ENCODE data around the gene ACTR6.
A peak's percentile ranks its signal among the peaks of the same experiment; 100 is the strongest.
"Not testable (repeated sequence)": the region's sequence is repeated elsewhere in the genome, so short reads cannot be mapped to it uniquely, and the experiment has no call there.

The ACTR6 gene

DNA sequence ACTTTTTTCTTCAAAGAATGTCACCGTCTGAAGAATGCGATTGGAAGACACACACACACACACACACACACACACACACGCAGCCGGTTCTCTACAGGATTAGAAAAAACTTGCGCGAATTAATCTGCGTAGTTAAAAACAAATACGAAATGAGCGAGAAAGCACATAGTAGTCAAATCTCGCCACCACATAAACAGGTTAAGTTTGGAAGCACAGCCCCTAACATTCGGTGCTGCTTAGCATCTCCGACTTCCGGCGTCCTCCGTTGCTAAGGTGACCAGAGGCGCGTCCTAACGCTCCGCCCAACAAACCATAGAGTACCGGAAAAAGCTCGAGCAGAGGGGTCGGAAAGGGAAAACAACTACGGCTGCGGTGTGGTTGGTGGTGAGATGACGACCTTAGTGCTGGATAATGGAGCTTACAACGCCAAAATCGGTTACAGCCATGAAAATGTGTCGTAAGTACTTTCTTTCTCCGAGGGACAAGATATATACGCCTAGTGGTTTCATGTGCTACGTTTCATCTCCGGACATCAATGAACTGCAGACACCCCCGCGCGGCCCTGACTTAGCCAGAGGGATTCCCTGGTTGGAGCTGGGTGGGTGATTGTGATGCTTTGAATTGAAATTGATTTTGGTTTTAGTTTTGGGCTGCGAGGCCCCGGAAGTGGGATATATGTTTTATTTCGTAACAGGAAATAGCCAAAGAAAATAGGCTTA lies at the start of gene ACTR6:
ACTR6 (plus strand) TSS at position 353 of the 719 bp plus-strand sequence; CDS start at position 390, 37 bp downstream.
- DNase-seq, result peak; percentile 94

GRCh38 chr12:100151769-100152168 lies 48.8 kb upstream of the ACTR6 start:
- no peak for DNase-seq

- no peak for DNase-seq
These were observed 47.5 kb upstream of the ACTR6 start for GRCh38 chr12:100153131-100153530.

DNA sequence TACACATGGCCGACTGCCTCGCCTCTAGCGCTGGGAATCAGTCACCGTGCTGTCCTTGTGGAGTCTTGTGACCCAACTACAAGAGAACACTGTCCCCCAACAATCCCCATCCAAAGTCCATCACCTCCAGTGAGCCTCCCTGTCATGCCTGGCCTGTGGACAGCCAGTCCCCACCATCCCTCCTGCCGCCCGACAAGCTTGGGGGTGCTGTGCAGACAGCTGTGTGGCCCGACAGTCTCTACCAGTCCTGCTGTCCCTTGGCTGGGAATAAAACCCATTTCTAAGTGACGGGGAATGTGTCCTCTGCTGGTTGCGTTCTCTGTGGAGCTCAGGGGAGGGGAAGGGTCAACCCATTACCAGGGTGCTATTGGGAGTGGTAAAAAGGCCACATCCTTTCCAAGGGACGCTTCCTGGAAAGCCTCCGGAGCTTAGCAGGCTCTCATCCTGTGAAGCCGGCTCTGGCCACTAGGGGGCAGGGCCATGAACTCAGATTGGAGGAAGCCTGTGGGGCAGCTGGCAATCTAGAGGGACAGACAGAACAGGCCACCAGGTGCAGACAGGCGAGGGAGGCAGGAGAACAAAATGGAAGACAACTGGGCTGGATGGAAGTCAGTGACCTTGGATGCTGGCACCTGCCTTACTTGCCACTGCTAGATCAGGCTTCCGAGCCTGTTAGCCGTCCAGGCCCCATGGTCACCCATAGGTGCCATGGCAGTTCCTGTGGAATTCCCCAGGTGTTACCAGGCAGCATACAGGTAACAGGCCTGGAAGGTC lies 46.0 kb upstream of the ACTR6 start:
- no peak for DNase-seq

DNA sequence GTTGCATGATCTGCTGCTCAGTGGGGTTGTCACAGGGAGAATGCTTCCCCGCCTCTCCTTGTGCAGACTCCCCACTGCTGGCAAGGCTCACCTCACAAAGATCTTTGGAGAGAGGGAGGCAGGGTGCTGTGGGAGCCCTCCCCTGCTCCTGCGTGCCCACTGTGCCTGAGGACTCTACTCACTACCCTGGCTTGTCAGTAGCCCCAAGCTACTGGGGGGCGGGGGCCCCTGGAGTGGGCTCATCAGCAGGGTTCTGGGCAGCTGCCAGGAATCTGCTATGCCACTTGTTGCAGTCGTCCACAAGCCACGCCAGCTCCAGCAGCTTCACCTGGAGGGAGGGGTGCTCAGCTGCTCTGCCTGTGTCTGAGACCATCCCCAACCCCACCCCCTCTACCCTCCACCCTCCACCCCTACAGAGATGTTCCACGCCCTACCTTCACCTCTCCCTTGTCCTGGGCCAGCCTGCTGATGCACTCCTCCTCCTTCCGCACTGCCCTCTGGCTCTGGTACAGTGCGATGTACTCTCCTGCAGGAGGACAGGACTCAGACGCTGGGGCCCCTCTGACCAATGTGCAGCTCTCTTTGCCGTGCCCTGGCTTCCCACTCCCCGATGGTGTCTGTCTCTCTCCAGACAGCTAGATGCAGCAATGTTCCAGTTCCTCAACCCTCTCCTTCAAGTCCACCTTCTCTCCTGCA lies 43.7 kb upstream of the ACTR6 start:
- DNase-seq, result no peak

GRCh38 chr12:100157427-100157821 lies 43.2 kb upstream of the ACTR6 start:
- DNase-seq, result no peak

DNA sequence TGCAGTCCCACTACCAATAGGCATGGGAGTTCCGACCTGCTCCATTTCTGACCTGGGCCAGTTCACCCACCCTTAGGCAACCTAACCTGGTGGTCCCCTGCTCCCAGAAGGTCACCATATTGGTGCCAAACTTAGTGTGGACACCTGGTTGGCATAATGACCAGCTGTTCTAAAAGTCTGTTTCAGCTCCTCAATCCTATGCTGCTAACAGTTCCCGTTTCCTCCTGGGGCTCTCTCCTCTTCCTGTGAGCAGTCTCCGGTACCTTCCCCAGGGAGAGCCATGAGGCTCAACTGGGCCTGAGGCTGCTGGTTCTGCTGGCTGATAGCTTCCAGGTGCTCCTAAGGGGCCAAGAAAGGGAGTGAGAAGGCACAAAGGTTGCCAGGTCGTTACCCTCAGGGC lies 42.1 kb upstream of the ACTR6 start:
- DNase-seq, result no peak

- no peak for DNase-seq
These were observed 41.1 kb upstream of the ACTR6 start for GRCh38 chr12:100159391-100160104.

DNA sequence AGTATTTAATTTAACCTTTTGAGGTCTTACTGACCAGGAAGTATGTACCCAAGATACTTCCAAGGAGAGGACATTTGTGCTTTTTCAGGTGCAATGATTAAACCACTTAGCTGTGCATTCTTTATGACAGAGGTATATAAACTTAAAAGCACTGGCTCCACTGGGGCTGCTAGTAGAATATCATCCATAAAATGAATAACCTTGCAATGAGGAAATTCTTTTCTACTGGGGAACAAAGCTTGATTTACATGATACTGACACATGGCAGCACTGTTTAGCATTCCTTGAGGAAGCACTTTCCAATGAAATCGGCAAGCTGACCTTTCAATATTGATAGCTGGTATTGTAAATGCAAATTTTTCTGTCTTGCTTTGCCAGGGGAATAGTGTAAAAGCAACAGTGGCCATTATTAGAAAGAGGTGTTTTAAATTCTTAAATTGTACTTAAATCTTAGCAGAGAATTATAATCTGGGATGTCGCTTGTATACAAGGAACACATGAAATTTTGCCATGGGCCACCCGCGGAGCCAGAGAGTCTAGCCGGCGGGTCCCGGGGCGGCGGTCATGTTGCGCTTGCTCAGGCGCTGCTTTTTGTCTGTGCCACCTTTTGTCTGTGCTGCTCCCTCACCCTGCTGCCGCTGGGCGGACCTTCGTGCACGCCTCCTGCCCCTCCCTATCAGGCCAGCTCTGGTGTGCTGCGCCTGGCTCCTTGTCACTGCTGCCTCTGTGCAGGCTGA lies 37.0 kb upstream of the ACTR6 start:
- DNase-seq, result peak; percentile 74

GRCh38 chr12:100164153-100164704 lies 36.4 kb upstream of the ACTR6 start:
- DNase-seq, result no peak

DNA sequence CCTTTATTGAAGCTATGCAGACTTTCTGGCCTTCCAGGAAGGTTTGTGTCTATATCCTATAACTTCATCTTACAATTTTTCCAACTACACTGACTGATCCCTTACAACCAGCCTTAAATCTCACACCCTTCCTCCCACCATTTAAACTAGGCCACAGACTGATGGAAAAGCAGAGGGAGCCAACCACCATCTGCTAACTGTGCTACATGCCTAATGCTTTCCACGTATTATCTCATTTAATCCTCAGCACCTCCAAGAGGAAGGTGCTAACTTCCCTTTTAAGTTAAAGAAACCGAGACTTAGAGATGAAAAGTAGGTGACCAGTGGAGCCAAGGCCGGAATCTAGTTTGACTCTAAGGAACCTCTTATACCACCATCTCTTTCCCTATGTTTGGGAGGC lies 35.3 kb upstream of the ACTR6 start:
- DNase-seq, result no peak

- no peak for DNase-seq
These were observed 34.4 kb upstream of the ACTR6 start for GRCh38 chr12:100166232-100166631.

- DNase-seq, result no peak
These were observed 32.1 kb upstream of the ACTR6 start for GRCh38 chr12:100168562-100168961.

GRCh38 chr12:100169345-100169744 lies 31.3 kb upstream of the ACTR6 start:
- no peak for DNase-seq

DNA sequence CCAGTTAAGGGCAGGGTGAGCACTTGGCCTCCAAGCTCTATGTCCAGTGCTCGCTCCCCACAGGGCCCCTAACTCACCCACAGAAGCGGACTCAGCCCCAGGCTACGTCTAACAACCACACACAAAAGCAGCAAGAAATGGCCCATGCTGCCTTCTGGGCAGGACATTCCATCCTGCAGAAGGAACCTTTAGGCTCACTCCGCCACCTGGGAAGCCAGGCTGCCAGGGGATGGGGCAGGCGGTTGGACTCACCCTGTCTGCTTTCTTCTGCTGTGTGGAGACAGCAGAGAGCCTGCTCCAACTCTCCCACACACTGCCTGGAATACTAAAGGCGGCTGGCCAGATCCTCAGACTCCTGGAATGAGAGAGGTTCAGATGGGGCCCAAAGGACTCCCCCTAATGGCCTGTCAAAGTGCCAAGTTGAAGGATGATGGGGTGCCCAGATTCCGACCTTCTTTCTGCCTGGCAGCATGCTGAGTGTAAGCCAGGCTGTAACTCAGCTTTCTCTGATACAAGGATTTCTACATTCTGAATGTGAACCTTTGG lies 30.2 kb upstream of the ACTR6 start:
- no peak for DNase-seq

- DNase-seq, result no peak
These were observed 29.4 kb upstream of the ACTR6 start for GRCh38 chr12:100171248-100171647.

- DNase-seq, result no peak
These were observed 27.5 kb upstream of the ACTR6 start for GRCh38 chr12:100173111-100173510.

- no peak for DNase-seq
These were observed 26.1 kb upstream of the ACTR6 start for GRCh38 chr12:100174495-100174894.

DNA sequence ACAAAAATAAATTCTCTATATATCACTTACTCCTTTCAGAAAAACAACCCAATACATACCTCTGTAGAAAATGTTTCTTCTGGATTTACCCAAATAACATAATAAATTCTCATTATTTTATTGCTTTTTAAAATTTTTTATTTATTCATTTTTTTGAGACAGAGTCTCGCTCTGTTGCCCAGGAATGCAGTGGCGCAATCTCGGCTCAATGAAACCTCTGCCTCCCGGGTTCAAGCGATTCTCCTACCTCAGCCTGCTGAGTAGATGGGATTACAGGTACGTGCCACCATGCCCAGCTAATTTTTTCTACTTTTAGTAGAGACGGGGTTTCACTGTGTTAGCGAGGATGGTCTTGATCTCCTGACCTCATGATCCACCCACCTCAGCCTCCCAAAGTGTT lies 24.1 kb upstream of the ACTR6 start:
- DNase-seq, result not testable (repeated sequence)

DNA sequence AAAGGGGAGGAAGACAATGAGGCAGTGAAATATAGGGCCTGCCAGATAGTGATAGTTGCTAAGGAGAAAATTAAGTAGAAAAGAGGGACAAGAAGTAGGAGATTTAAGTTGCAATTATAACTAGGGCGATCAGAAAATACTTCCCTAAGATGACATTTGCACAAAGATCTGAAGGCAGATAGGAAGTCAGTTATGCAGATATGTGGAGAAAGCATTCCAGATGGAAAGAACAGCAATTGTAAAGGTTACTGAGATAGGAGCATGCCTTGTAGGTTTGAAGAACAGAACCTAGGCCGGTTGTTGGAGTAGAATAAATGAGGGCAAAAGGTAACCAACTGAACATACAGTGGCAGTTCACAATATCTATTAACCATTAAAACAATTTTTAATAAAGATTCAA lies 21.4 kb upstream of the ACTR6 start:
- no peak for DNase-seq

- DNase-seq, result no peak
These were observed 16.0 kb upstream of the ACTR6 start for GRCh38 chr12:100184549-100185145.
